ENCODE results near the gene FNBP1L.

The FNBP1L gene

GRCh38 chr1:93600663-93601062 is 152.7 kb downstream of the FNBP1L start:
- no peaks in the 10 kb centered on the region for H3K36me3 ChIP-seq (ENCODE audit: control insufficient read depth in 1 of 2, insufficient read depth in 2 of 2, low read length in 2 of 2)
- H3K4me3 ChIP-seq (ENCODE audit: low read depth in 1 of 2, low read length in 2 of 2), result no peak overlapping the region
- H3K27ac ChIP-seq (ENCODE audit: low read depth, low read length), result no peak overlapping the region
- no peaks in the 10 kb centered on the region for H3K9me3 ChIP-seq (ENCODE audit: control insufficient read depth in 1 of 2, low read length in 2 of 2)
- H3K4me1 ChIP-seq (ENCODE audit: control insufficient read depth in 1 of 2, insufficient read depth in 2 of 2, low read length in 2 of 2), result peaks cover 43 to 52% of the 10 kb centered on the region in 2 donors
- no peak overlapping the region for H3K9ac ChIP-seq (ENCODE audit: low read depth in 1 of 2, low read length in 2 of 2)
- H3K27me3 ChIP-seq (ENCODE audit: control insufficient read depth in 1 of 2, insufficient read depth in 2 of 2, low read length in 2 of 2), result no peaks in the 10 kb centered on the region

- no peak overlapping the region for H3K9ac ChIP-seq (ENCODE audit: low read depth in 1 of 2, low read length in 2 of 2)
- no peak overlapping the region for H3K4me3 ChIP-seq (ENCODE audit: low read depth in 1 of 2, low read length in 2 of 2)
- H3K4me1 ChIP-seq (ENCODE audit: control insufficient read depth in 1 of 2, insufficient read depth in 2 of 2, low read length in 2 of 2), result peaks cover 40 to 51% of the 10 kb centered on the region in 2 donors
- no peaks in the 10 kb centered on the region for H3K9me3 ChIP-seq (ENCODE audit: control insufficient read depth in 1 of 2, low read length in 2 of 2)
- no peaks in the 10 kb centered on the region for H3K27me3 ChIP-seq (ENCODE audit: control insufficient read depth in 1 of 2, insufficient read depth in 2 of 2, low read length in 2 of 2)
- no peak overlapping the region for H3K27ac ChIP-seq (ENCODE audit: low read depth, low read length)
- no peaks in the 10 kb centered on the region for H3K36me3 ChIP-seq (ENCODE audit: control insufficient read depth in 1 of 2, insufficient read depth in 2 of 2, low read length in 2 of 2)
Measured at GRCh38 chr1:93601686-93602085, 153.8 kb downstream of the FNBP1L start.

GRCh38 chr1:93602101-93602500 is 154.2 kb downstream of the FNBP1L start:
- Histone ChIP-seq H3K27me3 (ENCODE audit: control insufficient read depth in 1 of 2, insufficient read depth in 2 of 2, low read length in 2 of 2) (no peaks in the 10 kb centered on the region), H3K36me3 (ENCODE audit: control insufficient read depth in 1 of 2, insufficient read depth in 2 of 2, low read length in 2 of 2) (no peaks in the 10 kb centered on the region), H3K4me1 (ENCODE audit: control insufficient read depth in 1 of 2, insufficient read depth in 2 of 2, low read length in 2 of 2) (peaks cover 40 to 51% of the 10 kb centered on the region in 2 donors), H3K9ac (ENCODE audit: low read depth in 1 of 2, low read length in 2 of 2) (no peak overlapping the region), H3K27ac (ENCODE audit: low read depth, low read length) (no peak overlapping the region), H3K9me3 (ENCODE audit: control insufficient read depth in 1 of 2, low read length in 2 of 2) (no peaks in the 10 kb centered on the region), H3K4me3 (ENCODE audit: low read depth in 1 of 2, low read length in 2 of 2) (no peak overlapping the region)

GRCh38 chr1:93603106-93603505 is 155.2 kb downstream of the FNBP1L start:
- H3K36me3 ChIP-seq (ENCODE audit: control insufficient read depth in 1 of 2, insufficient read depth in 2 of 2, low read length in 2 of 2), result no peaks in the 10 kb centered on the region

GRCh38 chr1:93603601-93604000 is 155.7 kb downstream of the FNBP1L start:
- H3K27ac ChIP-seq (ENCODE audit: low read depth, low read length), result no peak overlapping the region
- no peaks in the 10 kb centered on the region for H3K9me3 ChIP-seq (ENCODE audit: control insufficient read depth in 1 of 2, low read length in 2 of 2)
- no peak overlapping the region for H3K9ac ChIP-seq (ENCODE audit: low read depth in 1 of 2, low read length in 2 of 2)
- H3K36me3 ChIP-seq (ENCODE audit: control insufficient read depth in 1 of 2, insufficient read depth in 2 of 2, low read length in 2 of 2), result no peaks in the 10 kb centered on the region
- no peak overlapping the region for H3K4me3 ChIP-seq (ENCODE audit: low read depth in 1 of 2, low read length in 2 of 2)
- peaks cover 40 to 51% of the 10 kb centered on the region in 2 donors for H3K4me1 ChIP-seq (ENCODE audit: control insufficient read depth in 1 of 2, insufficient read depth in 2 of 2, low read length in 2 of 2)
- H3K27me3 ChIP-seq (ENCODE audit: control insufficient read depth in 1 of 2, insufficient read depth in 2 of 2, low read length in 2 of 2), result no peaks in the 10 kb centered on the region

More at GRCh38 chr1:93603106-93603505, 155.2 kb downstream of the FNBP1L start:
- no peaks in the 10 kb centered on the region for H3K27me3 ChIP-seq (ENCODE audit: control insufficient read depth in 1 of 2, insufficient read depth in 2 of 2, low read length in 2 of 2)
- no peak overlapping the region for H3K4me3 ChIP-seq (ENCODE audit: low read depth in 1 of 2, low read length in 2 of 2)
- no peak overlapping the region for H3K9ac ChIP-seq (ENCODE audit: low read depth in 1 of 2, low read length in 2 of 2)
- peaks cover 40 to 51% of the 10 kb centered on the region in 2 donors for H3K4me1 ChIP-seq (ENCODE audit: control insufficient read depth in 1 of 2, insufficient read depth in 2 of 2, low read length in 2 of 2)
- no peak overlapping the region for H3K27ac ChIP-seq (ENCODE audit: low read depth, low read length)
- H3K9me3 ChIP-seq (ENCODE audit: control insufficient read depth in 1 of 2, low read length in 2 of 2), result no peaks in the 10 kb centered on the region

Data from duodenal mucosa (tissue), 2 donors.